ENCODE measurements around the gene ZNF79. TPM values are rescaled to one million over a fixed set of nuclear protein-coding genes. Genes with fewer than 3 reads are reported as not detected.
A peak's percentile ranks its signal among the peaks of the same experiment; 100 is the strongest.

Gene ZNF79
- total and polyA plus RNA-seq, 2 of the 8 experiments (the other 6 are each of a cell fraction or from before 2014, with no cell fraction given) = 2.4 to 7.4 TPM

GRCh38 chr9:127396253-127396807 is 27.9 kb upstream of the ZNF79 start (continued):
- no peak for TF ChIP-seq SRF (IDR thresholded peaks at IDR 0.05; ENCODE audit: low read depth, low read length)
- no peak for TF ChIP-seq CBX8 (IDR thresholded peaks at IDR 0.05; ENCODE audit: borderline replicate concordance, low read depth, low read length)
- TF ChIP-seq ZNF274 (IDR thresholded peaks at IDR 0.05; ENCODE audit: borderline replicate concordance, extremely low read depth, low read length) = no peak
- no peak for TF ChIP-seq BRCA1 (IDR thresholded peaks at IDR 0.05; ENCODE audit: low read depth, low read length)
- TF ChIP-seq SP4 (IDR thresholded peaks at IDR 0.05; ENCODE audit: low read length) = peak; percentile 24; the same call in 1 of the 2 replicates
- peak; percentile 68 for TF ChIP-seq SAP30 (IDR thresholded peaks at IDR 0.05; ENCODE audit: insufficient read depth, insufficient replicate concordance, low read length)
- TF ChIP-seq KDM4A (IDR thresholded peaks at IDR 0.05; ENCODE audit: low read depth, low read length, severe bottlenecking) = peak; percentile 89
- TF ChIP-seq MAX (IDR thresholded peaks at IDR 0.05) = peak; percentile 96
- TF ChIP-seq CHD1 (IDR thresholded peaks at IDR 0.05; ENCODE audit: low read depth, low read length) = no peak
- TF ChIP-seq NANOG (IDR thresholded peaks at IDR 0.05; ENCODE audit: insufficient read depth, low read depth, low read length, poor library complexity, severe bottlenecking) = no peak
- TF ChIP-seq CREB1 (IDR thresholded peaks at IDR 0.05) = no peak; the same call in 1 of the 2 replicates
- peak; percentile 48; the same call in 1 of the 2 replicates for TF ChIP-seq TBP (IDR thresholded peaks at IDR 0.05; ENCODE audit: low read depth, low read length)
- no peak for TF ChIP-seq KDM1A (IDR thresholded peaks at IDR 0.05; ENCODE audit: borderline replicate concordance, low read length)
- TF ChIP-seq HDAC2 (IDR thresholded peaks at IDR 0.05; ENCODE audit: borderline replicate concordance in 1 of 2, low read depth in 2 of 2, low read length in 2 of 2) = 0 out of 4 replicates have a peak, but pooled peaks of 1 of the 2 experiments have one; percentile 49
- TF ChIP-seq SP1 (IDR thresholded peaks at IDR 0.05; ENCODE audit: low read depth, low read length) = no peak
- peak; percentile 70 to 73; a peak in 2 of 4 replicates for TF ChIP-seq SIN3A (conservative IDR thresholded peaks at IDR 0.05 in 1 of 2, IDR thresholded peaks at IDR 0.05 in 1 of 2; ENCODE audit: low read depth in 1 of 2, low read length in 2 of 2)
- no peak for TF ChIP-seq RFX5 (IDR thresholded peaks at IDR 0.05; ENCODE audit: borderline replicate concordance, low read depth, low read length)
- TF ChIP-seq RAD21 (IDR thresholded peaks at IDR 0.05 in 1 of 2, conservative IDR thresholded peaks at IDR 0.05 in 1 of 2; ENCODE audit: low read depth in 2 of 2, low read length in 2 of 2) = no peak
- TF ChIP-seq JUND (IDR thresholded peaks at IDR 0.05; ENCODE audit: low read length) = no peak
- TF ChIP-seq RNF2 (IDR thresholded peaks at IDR 0.05; ENCODE audit: borderline replicate concordance, low read depth, low read length, missing control alignments, poor library complexity, severe bottlenecking) = no peak
- no peak for TF ChIP-seq GABPA (IDR thresholded peaks at IDR 0.05; ENCODE audit: borderline replicate concordance, insufficient read depth, low read length)
- no peak for TF ChIP-seq FOSL1 (IDR thresholded peaks at IDR 0.05; ENCODE audit: insufficient read depth, low read depth, low read length)
- 0 out of 2 replicates have a peak, but pooled peaks have one; percentile 45 for TF ChIP-seq RBBP5 (IDR thresholded peaks at IDR 0.05; ENCODE audit: borderline replicate concordance, low read depth, low read length)

All from H1 (cell line).